ENCODE measurements around the gene CABLES2.

- TF ChIP-seq CTCF (IDR thresholded peaks at IDR 0.05) (no peak), POLR2A (IDR thresholded peaks at IDR 0.05) (no peak)
Observed at GRCh38 chr20:62433658-62434497, 26.8 kb upstream of the CABLES2 start.
